ENCODE data around the gene USP2.

Gene USP2

DNA sequence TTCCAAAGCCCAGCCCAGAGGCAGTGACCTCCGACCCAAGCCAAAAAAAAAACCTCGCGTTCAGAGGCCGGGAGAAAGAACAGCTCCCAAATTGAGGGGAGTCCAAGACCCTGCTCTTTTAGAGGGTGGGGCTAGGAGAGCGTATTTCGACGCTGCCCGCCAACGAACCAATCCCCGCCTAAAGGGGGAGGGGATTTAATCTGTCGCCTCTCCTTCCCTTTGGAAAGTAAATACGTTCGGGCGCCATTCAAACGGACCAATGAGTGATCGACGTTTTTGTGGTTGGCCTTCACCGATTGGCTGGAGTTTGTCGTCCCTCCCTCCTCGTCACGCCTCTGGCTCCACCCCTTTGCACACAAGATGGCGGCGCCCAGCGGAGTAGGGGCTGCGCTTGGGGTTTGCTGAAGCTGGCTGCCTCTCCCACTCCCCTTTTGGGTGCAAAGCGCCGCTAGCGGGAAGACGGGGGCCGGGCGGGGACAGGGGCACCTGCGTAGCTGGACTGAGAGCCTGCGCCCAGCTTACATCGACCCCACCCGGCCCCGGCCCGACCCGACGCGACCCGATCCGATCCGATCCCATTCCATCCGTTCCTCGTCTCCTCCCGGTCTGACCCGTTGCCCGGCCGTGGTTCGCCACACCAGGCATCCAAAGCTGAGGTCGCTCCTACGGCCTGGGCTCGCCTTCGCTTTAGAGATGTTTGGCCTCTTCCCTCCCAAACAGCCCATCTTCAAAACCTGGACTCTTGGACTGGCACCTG lies 47.1 kb downstream of the USP2 start, which contains the start of gene RNF26:
Gene RNF26 (plus strand): TSS at position 354 of the 757 bp plus-strand sequence. CDS start 596 bp downstream, outside the sequence.
- no peaks in the 10 kb centered on the region for H3K9me3 ChIP-seq
- peaks cover 10% of the 10 kb centered on the region for H3K27me3 ChIP-seq
- H3K36me3 ChIP-seq, result peaks cover 6% of the 10 kb centered on the region; the same call in 1 of the 2 replicates
- peaks cover 10% of the 10 kb centered on the region for H4K20me1 ChIP-seq
- H3K4me2 ChIP-seq, result peak within 1 kb of the TSS; percentile 98
- peaks cover 72% of the 10 kb centered on the region for H3K4me1 ChIP-seq
- no peak for TF ChIP-seq Cebpa-rat (IDR thresholded peaks at IDR 0.05)
- peak within 1 kb of the TSS; percentile 87 for H3K27ac ChIP-seq
- peak within 1 kb of the TSS; percentile 97 for H3K4me3 ChIP-seq
- peak within 1 kb of the TSS; percentile 93 for H3K9ac ChIP-seq

GRCh38 chr11:119332111-119332765 lies 49.3 kb downstream of the USP2 start:
- peaks cover 51% of the 10 kb centered on the region for H3K4me1 ChIP-seq
- no peaks in the 10 kb centered on the region for H3K27me3 ChIP-seq
- H3K9me3 ChIP-seq, result no peaks in the 10 kb centered on the region
- no peak overlapping the region for H3K27ac ChIP-seq
- no peak overlapping the region; the same call in 1 of the 2 replicates for H3K9ac ChIP-seq
- peaks cover 6% of the 10 kb centered on the region; the same call in 1 of the 2 replicates for H3K36me3 ChIP-seq
- H4K20me1 ChIP-seq, result no peaks in the 10 kb centered on the region; the same call in 1 of the 2 replicates
- TF ChIP-seq Cebpa-rat (IDR thresholded peaks at IDR 0.05), result no peak
- H3K4me3 ChIP-seq, result no peak overlapping the region
- peak overlapping the region; percentile 11; the same call in 1 of the 2 replicates for H3K4me2 ChIP-seq

- Histone ChIP-seq H3K9me3 (no peaks in the 10 kb centered on the region), H3K9ac (no peak overlapping the region), H3K4me3 (no peak overlapping the region), H4K20me1 (no peaks in the 10 kb centered on the region; the same call in 1 of the 2 replicates), H3K27me3 (no peaks in the 10 kb centered on the region), H3K27ac (no peak overlapping the region), H3K4me1 (peaks cover 37% of the 10 kb centered on the region), H3K4me2 (no peak overlapping the region), H3K36me3 (no peaks in the 10 kb centered on the region)
- no peak for TF ChIP-seq Cebpa-rat (IDR thresholded peaks at IDR 0.05)
These were observed 51.3 kb downstream of the USP2 start for GRCh38 chr11:119330237-119330636.

- Histone ChIP-seq H3K27ac (no peak overlapping the region), H3K9me3 (no peaks in the 10 kb centered on the region), H3K9ac (no peak overlapping the region), H3K4me2 (no peak overlapping the region), H3K36me3 (no peaks in the 10 kb centered on the region), H3K27me3 (no peaks in the 10 kb centered on the region), H3K4me3 (no peak overlapping the region), H3K4me1 (peaks cover 40% of the 10 kb centered on the region), H4K20me1 (no peaks in the 10 kb centered on the region)
- TF ChIP-seq Cebpa-rat (IDR thresholded peaks at IDR 0.05), result no peak
These were observed 52.2 kb downstream of the USP2 start for GRCh38 chr11:119329320-119329719.

GRCh38 chr11:119324189-119324588 lies 57.3 kb downstream of the USP2 start:
- Histone ChIP-seq H4K20me1 (no peaks in the 10 kb centered on the region), H3K27me3 (no peaks in the 10 kb centered on the region), H3K4me1 (peaks cover 66% of the 10 kb centered on the region), H3K27ac (peak overlapping the region; percentile 76), H3K9me3 (no peaks in the 10 kb centered on the region), H3K36me3 (no peaks in the 10 kb centered on the region), H3K4me3 (peak overlapping the region; percentile 43), H3K4me2 (peak overlapping the region; percentile 99), H3K9ac (peak overlapping the region; percentile 63; the same call in 1 of the 2 replicates)
- TF ChIP-seq Cebpa-rat (IDR thresholded peaks at IDR 0.05), result no peak

GRCh38 chr11:119323532-119324033 lies 57.9 kb downstream of the USP2 start:
- H3K36me3 ChIP-seq, result no peaks in the 10 kb centered on the region
- no peaks in the 10 kb centered on the region for H4K20me1 ChIP-seq
- H3K27me3 ChIP-seq, result no peaks in the 10 kb centered on the region
- H3K4me1 ChIP-seq, result peaks cover 72% of the 10 kb centered on the region
- peak overlapping the region; percentile 99 for H3K4me2 ChIP-seq
- peak overlapping the region; percentile 63; the same call in 1 of the 2 replicates for H3K9ac ChIP-seq
- peak overlapping the region; percentile 43 for H3K4me3 ChIP-seq
- no peak for TF ChIP-seq Cebpa-rat (IDR thresholded peaks at IDR 0.05)
- H3K27ac ChIP-seq, result peak overlapping the region; percentile 76
- no peaks in the 10 kb centered on the region for H3K9me3 ChIP-seq

- H3K27me3 ChIP-seq, result no peaks in the 10 kb centered on the region
- peaks cover 78% of the 10 kb centered on the region for H3K4me1 ChIP-seq
- no peaks in the 10 kb centered on the region for H4K20me1 ChIP-seq
- H3K36me3 ChIP-seq, result no peaks in the 10 kb centered on the region
- no peak overlapping the region for H3K9ac ChIP-seq
- TF ChIP-seq Cebpa-rat (IDR thresholded peaks at IDR 0.05), result no peak
- peak overlapping the region; percentile 99 for H3K4me2 ChIP-seq
- H3K4me3 ChIP-seq, result no peak overlapping the region
- no peaks in the 10 kb centered on the region for H3K9me3 ChIP-seq
- peak overlapping the region; percentile 76; the same call in 1 of the 2 replicates for H3K27ac ChIP-seq
These were observed 58.5 kb downstream of the USP2 start for GRCh38 chr11:119322921-119323531.

DNA sequence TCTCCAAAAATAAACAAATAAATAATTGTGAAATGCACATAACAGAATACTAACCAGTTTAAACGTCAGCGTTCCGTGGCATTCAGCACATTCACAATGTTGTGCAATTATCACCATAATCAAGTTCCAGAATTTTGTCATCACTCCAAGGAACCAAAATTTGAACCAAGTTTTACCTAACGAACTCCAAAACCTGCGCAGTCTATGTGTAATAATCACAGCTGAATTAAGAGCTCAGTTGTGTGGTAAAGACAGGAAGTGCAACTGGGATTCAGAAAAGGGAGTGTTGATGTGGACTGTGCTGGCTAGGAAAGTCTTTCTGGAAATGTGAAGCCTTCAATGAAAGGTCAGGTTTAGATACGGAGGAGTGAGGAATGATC lies 59.1 kb downstream of the USP2 start:
- TF ChIP-seq Cebpa-rat (IDR thresholded peaks at IDR 0.05), result no peak
- Histone ChIP-seq H3K9me3 (no peaks in the 10 kb centered on the region), H3K36me3 (no peaks in the 10 kb centered on the region), H4K20me1 (no peaks in the 10 kb centered on the region), H3K9ac (peak overlapping the region; percentile 75; the same call in 1 of the 2 replicates), H3K27me3 (no peaks in the 10 kb centered on the region), H3K4me1 (peaks cover 85% of the 10 kb centered on the region), H3K4me2 (peak overlapping the region; percentile 99), H3K4me3 (peak overlapping the region; percentile 64; the same call in 1 of the 2 replicates), H3K27ac (peak overlapping the region; percentile 89; the same call in 1 of the 2 replicates)

- Histone ChIP-seq H3K4me2 (peak overlapping the region; percentile 99), H3K27ac (peak overlapping the region; percentile 89), H3K36me3 (no peaks in the 10 kb centered on the region), H3K9ac (peak overlapping the region; percentile 75), H3K9me3 (no peaks in the 10 kb centered on the region), H3K4me1 (peaks cover 89% of the 10 kb centered on the region), H3K4me3 (peak overlapping the region; percentile 64), H4K20me1 (peaks cover 6% of the 10 kb centered on the region; the same call in 1 of the 2 replicates), H3K27me3 (no peaks in the 10 kb centered on the region)
- no peak for TF ChIP-seq Cebpa-rat (IDR thresholded peaks at IDR 0.05)
These were observed 60.5 kb downstream of the USP2 start for GRCh38 chr11:119320776-119321524.
